H9 (cell line): ENCODE data around the gene NHLRC1. TPM values are rescaled to one million over a fixed set of nuclear protein-coding genes. Genes with fewer than 3 reads are reported as not detected.

Experiments used
- DNase-seq: peaks from one replicate; pipeline ENCODE4 v3.0.0-alpha.2; 2017
- H2AFZ ChIP-seq: one replicate; pipeline ENCODE4 v1.6.1; 2013; ENCODE audit warnings: mild to moderate bottlenecking, low read length, control low read depth, moderate library complexity
- H2AK5ac ChIP-seq: 2 replicates; pipeline ENCODE4 v1.6.1; 2013; ENCODE audit warnings: low read length, control low read depth, mixed read lengths; ENCODE audit not compliant: insufficient read length
- H2BK120ac ChIP-seq: one replicate; pipeline ENCODE4 v1.6.1; 2013; ENCODE audit warnings: low read depth, mild to moderate bottlenecking, low read length, control low read depth, inconsistent platforms; ENCODE audit not compliant: poor library complexity, severe bottlenecking
- H2BK12ac ChIP-seq: 2 replicates; pipeline ENCODE4 v1.6.1; 2013; ENCODE audit warnings: low read length, control low read depth, mixed read lengths, low read depth; ENCODE audit not compliant: insufficient read length
- H2BK15ac ChIP-seq: 2 replicates; pipeline ENCODE4 v1.6.1; 2013; ENCODE audit warnings: low read depth, low read length, control low read depth
- H2BK20ac ChIP-seq: one replicate; pipeline ENCODE4 v1.6.1; 2013; ENCODE audit warnings: low read depth, mild to moderate bottlenecking, low read length, control low read depth, inconsistent platforms; ENCODE audit not compliant: poor library complexity, severe bottlenecking
- H2BK5ac ChIP-seq: 2 replicates; pipeline ENCODE4 v1.6.1; 2013; ENCODE audit warnings: low read length, control low read depth, mixed read lengths; ENCODE audit not compliant: insufficient read length
- H3K14ac ChIP-seq: 2 replicates; pipeline ENCODE4 v1.6.1; 2013; ENCODE audit warnings: low read length, control low read depth; ENCODE audit not compliant: insufficient read depth
- H3K18ac ChIP-seq: 2 replicates; pipeline ENCODE4 v1.6.1; 2013; ENCODE audit warnings: low read depth, mild to moderate bottlenecking, mixed read lengths, low read length, control low read depth; ENCODE audit not compliant: insufficient read length
- H3K23ac ChIP-seq: 2 replicates; pipeline ENCODE4 v1.6.1; 2013; ENCODE audit warnings: low read length, control low read depth, mixed read lengths, low read depth; ENCODE audit not compliant: insufficient read length
- H3K23me2 ChIP-seq: 2 replicates; pipeline ENCODE4 v1.6.1; 2013; ENCODE audit warnings: low read depth, mild to moderate bottlenecking, mixed read lengths, low read length, control low read depth; ENCODE audit not compliant: insufficient read length, poor library complexity, severe bottlenecking
- H3K27ac ChIP-seq: 2 replicates; pipeline ENCODE4 v1.5.1; 2013; ENCODE audit warnings: low read length, control low read depth, mixed read lengths, low read depth; ENCODE audit not compliant: insufficient read length
- H3K27me3 ChIP-seq: 2 replicates; pipeline ENCODE4 v1.6.1; 2013; ENCODE audit warnings: low read length, control low read depth, inconsistent platforms; ENCODE audit not compliant: insufficient read depth
- H3K4ac ChIP-seq: 2 replicates; pipeline ENCODE4 v1.6.1; 2013; ENCODE audit warnings: low read depth, mild to moderate bottlenecking, control low read depth, inconsistent platforms, low read length, moderate library complexity
- H3K4me1 ChIP-seq: 2 replicates; pipeline ENCODE4 v1.6.1; 2013; ENCODE audit warnings: low read length, control low read depth, inconsistent platforms; ENCODE audit not compliant: insufficient read depth
- H3K4me2 ChIP-seq: 2 replicates; pipeline ENCODE4 v1.6.1; 2013; ENCODE audit warnings: low read length, control low read depth, mixed read lengths; ENCODE audit not compliant: insufficient read length, insufficient read depth
- H3K56ac ChIP-seq: 2 replicates; pipeline ENCODE4 v1.6.1; 2013; ENCODE audit warnings: low read depth, mild to moderate bottlenecking, mixed read lengths, low read length, control low read depth; ENCODE audit not compliant: insufficient read length
- H3K79me1 ChIP-seq: 2 replicates; pipeline ENCODE4 v1.6.1; 2013; ENCODE audit warnings: low read depth, mild to moderate bottlenecking, moderate library complexity, low read length, control low read depth, inconsistent platforms; ENCODE audit not compliant: insufficient read depth, poor library complexity, severe bottlenecking
- H3K79me2 ChIP-seq: 2 replicates; pipeline ENCODE4 v1.6.1; 2013; ENCODE audit warnings: low read length, control low read depth, inconsistent platforms; ENCODE audit not compliant: insufficient read depth
- H3K9ac ChIP-seq: 2 replicates; pipeline ENCODE4 v1.6.1; 2013; ENCODE audit warnings: low read length, control low read depth, mixed read lengths; ENCODE audit not compliant: insufficient read length; ENCODE audit errors: extremely low read depth
- H3K9me3 ChIP-seq: one replicate; pipeline ENCODE4 v1.6.1; 2013; ENCODE audit warnings: low read depth, low read length, inconsistent platforms; ENCODE audit not compliant: control insufficient read depth
- H3T11ph ChIP-seq: one replicate; pipeline ENCODE4 v1.6.1; 2013; ENCODE audit warnings: mild to moderate bottlenecking, low read length, control low read depth, inconsistent platforms
- H4K20me1 ChIP-seq: one replicate; pipeline ENCODE4 v1.6.1; 2013; ENCODE audit not compliant: control insufficient read depth, insufficient read length, insufficient read depth
- H4K5ac ChIP-seq: 2 replicates; pipeline ENCODE4 v1.6.1; 2013; ENCODE audit warnings: low read depth, mild to moderate bottlenecking, mixed read lengths, low read length, control low read depth; ENCODE audit not compliant: insufficient read length
- H4K8ac ChIP-seq: replicated peaks from 2 replicates; pipeline ENCODE4 v1.6.1; 2013; ENCODE audit warnings: low read length, control low read depth, mixed read lengths, low read depth; ENCODE audit not compliant: insufficient read length
- H4K91ac ChIP-seq: 2 replicates; pipeline ENCODE4 v1.6.1; 2013; ENCODE audit warnings: low read depth, mild to moderate bottlenecking, moderate library complexity, mixed read lengths, low read length, control low read depth; ENCODE audit not compliant: insufficient read length
- H3K27ac Mint-ChIP-seq, 3 experiments: 2 replicates in 2 of 3; 3 replicates in 1 of 3; pipeline ENCODE4 v1.8.0; 2020 to 2021; ENCODE audit warnings: mixed read lengths in 3 of 3, mild to moderate bottlenecking in 1 of 3, moderate library complexity in 1 of 3
- H3K27me3 Mint-ChIP-seq: 2 replicates; pipeline ENCODE4 v1.8.0; 2021; ENCODE audit warnings: low read depth, mild to moderate bottlenecking, moderate library complexity, mixed read lengths
- H3K36me3 Mint-ChIP-seq, 3 experiments: 2 replicates in 2 of 3; 3 replicates in 1 of 3; pipeline ENCODE4 v1.8.0; 2020 to 2021; ENCODE audit warnings: low read depth in 3 of 3, mixed read lengths in 3 of 3; ENCODE audit not compliant: insufficient read depth in 1 of 3
- H3K4me1 Mint-ChIP-seq, 2 experiments: 2 replicates each; pipeline ENCODE4 v1.8.0; 2020; ENCODE audit warnings: mixed read lengths in 2 of 2
- H3K4me3 Mint-ChIP-seq, 2 experiments: 2 replicates in 1 of 2; 3 replicates in 1 of 2; pipeline ENCODE4 v1.8.0; 2020 to 2021; ENCODE audit warnings: mild to moderate bottlenecking in 2 of 2, mixed read lengths in 2 of 2, moderate library complexity in 1 of 2
- H3K9me3 Mint-ChIP-seq, 2 experiments: 2 replicates in 1 of 2; 3 replicates in 1 of 2; pipeline ENCODE4 v1.8.0; 2020; ENCODE audit warnings: mild to moderate bottlenecking in 2 of 2, mixed read lengths in 2 of 2, moderate library complexity in 1 of 2
- whole genome bisulfite sequencing: extraction: QIAGEN DNeasy Blood & Tissue Kit; methylation state at CpG from one replicate; pipeline ENCODE4 v1.1.7; 2013; ENCODE audit warnings: missing lambda C conversion rate, low lambda C conversion rate, mixed read lengths; ENCODE audit not compliant: insufficient read length; ENCODE audit errors: extremely low coverage; 5-methylcytosine and 5-hydroxymethylcytosine counted together
- total RNA-seq: library from RNA; stranded (reverse); gene quantifications from 2 replicates; pipeline ENCODE4 v1.2.1, GENCODE V29; 2021
- TF ChIP-seq, protein P1 (sequence below): fragments of 200-600 bp; sonication (generic); conservative IDR thresholded peaks from 3 replicates; pipeline ENCODE4 v1.8.0; 2021; ENCODE audit warnings: antibody characterized with exemption, mild to moderate bottlenecking

The NHLRC1 gene
- total RNA-seq, 1 experiment from 2014 or later: 1.5 TPM

DNA sequence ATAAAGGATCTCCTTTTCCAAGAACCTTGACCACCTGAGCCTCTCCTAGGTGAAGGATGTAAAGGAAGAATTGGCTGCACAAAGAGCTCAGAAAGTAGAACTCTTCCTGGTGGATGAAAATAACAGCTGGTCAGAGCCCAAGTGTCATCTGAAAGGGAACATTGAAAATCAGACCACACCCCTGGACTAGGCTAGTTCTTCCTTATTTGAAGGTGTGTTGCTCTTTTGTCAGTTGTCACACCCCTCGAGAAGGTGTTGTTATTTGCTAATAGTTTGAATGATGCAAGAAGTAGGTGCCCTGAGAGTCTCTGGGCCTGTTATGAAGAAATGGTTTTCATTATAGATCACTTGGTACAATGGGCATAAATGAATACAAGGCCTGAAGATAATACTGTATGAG, 31.1 kb downstream of the NHLRC1 start:
- Histone ChIP-seq H3T11ph (no peak overlapping the region), H3K9me3 (no peaks in the 10 kb centered on the region), H2BK5ac (no peak overlapping the region), H4K8ac (no peak overlapping the region), H3K9ac (no peak overlapping the region), H2AFZ (no peak overlapping the region), H3K4me2 (no peak overlapping the region), H2BK15ac (no peak overlapping the region), H3K79me1 (no peaks in the 10 kb centered on the region), H3K27ac (no peak overlapping the region), H4K91ac (no peak overlapping the region), H2BK20ac (no peak overlapping the region), H3K23ac (no peak overlapping the region), H4K20me1 (no peaks in the 10 kb centered on the region), H2BK120ac (no peak overlapping the region), H3K23me2 (no peaks in the 10 kb centered on the region), H3K18ac (no peak overlapping the region), H4K5ac (no peak overlapping the region), H3K56ac (no peak overlapping the region), H3K4me1 (no peaks in the 10 kb centered on the region), H3K4ac (no peak overlapping the region), H3K14ac (no peak overlapping the region), H2AK5ac (no peak overlapping the region), H2BK12ac (no peak overlapping the region), H3K79me2 (no peaks in the 10 kb centered on the region), H3K27me3 (no peaks in the 10 kb centered on the region)
- H3K36me3 Mint-ChIP-seq: peaks cover 0 to 15% (median 13%) of the 10 kb centered on the region in 3 experiments; a peak in 5 of 7 replicates
- H3K27me3 Mint-ChIP-seq: peaks cover 2% of the 10 kb centered on the region; the same call in 1 of the 2 replicates
- H3K9me3 Mint-ChIP-seq: peaks cover 8 to 13% of the 10 kb centered on the region in 2 experiments; a peak in 4 of 5 replicates
- H3K4me3 Mint-ChIP-seq: no peak overlapping the region
- no peak for DNase-seq
- H3K4me1 Mint-ChIP-seq: peaks cover 6 to 10% of the 10 kb centered on the region in 2 experiments; a peak in 3 of 4 replicates
- WGBS: no CpG with 5 or more reads among the region's 1 CpG
- H3K27ac Mint-ChIP-seq: no peak overlapping the region
- TF ChIP-seq, protein P1, sequence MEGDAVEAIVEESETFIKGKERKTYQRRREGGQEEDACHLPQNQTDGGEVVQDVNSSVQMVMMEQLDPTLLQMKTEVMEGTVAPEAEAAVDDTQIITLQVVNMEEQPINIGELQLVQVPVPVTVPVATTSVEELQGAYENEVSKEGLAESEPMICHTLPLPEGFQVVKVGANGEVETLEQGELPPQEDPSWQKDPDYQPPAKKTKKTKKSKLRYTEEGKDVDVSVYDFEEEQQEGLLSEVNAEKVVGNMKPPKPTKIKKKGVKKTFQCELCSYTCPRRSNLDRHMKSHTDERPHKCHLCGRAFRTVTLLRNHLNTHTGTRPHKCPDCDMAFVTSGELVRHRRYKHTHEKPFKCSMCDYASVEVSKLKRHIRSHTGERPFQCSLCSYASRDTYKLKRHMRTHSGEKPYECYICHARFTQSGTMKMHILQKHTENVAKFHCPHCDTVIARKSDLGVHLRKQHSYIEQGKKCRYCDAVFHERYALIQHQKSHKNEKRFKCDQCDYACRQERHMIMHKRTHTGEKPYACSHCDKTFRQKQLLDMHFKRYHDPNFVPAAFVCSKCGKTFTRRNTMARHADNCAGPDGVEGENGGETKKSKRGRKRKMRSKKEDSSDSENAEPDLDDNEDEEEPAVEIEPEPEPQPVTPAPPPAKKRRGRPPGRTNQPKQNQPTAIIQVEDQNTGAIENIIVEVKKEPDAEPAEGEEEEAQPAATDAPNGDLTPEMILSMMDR: no peak
